Sigmoid colon (tissue), 7 donors: ENCODE data around the gene CDH23. TPM values are rescaled to one million over a fixed set of nuclear protein-coding genes. Genes with fewer than 3 reads are reported as not detected.

Source experiments
- DNase-seq: peaks from one replicate; pipeline ENCODE4 v3.0.0-alpha.2; 2019
- H3K27ac ChIP-seq, 4 donors: fragments of 200-600 bp; sonication (generic); one replicate each; pipeline ENCODE4 v1.5.1; 2016 to 2019; ENCODE audit warnings: mild to moderate bottlenecking in 1 of 4
- H3K27me3 ChIP-seq, 3 donors: fragments of 200-600 bp; sonication (generic); one replicate each; pipeline ENCODE4 v1.5.1; 2019; ENCODE audit warnings: mild to moderate bottlenecking in 1 of 3
- H3K36me3 ChIP-seq, 4 donors: fragments of 200-600 bp; sonication (generic); one replicate each; pipeline ENCODE4 v1.5.1; 2016 to 2019
- H3K4me1 ChIP-seq, 4 donors: fragments of 200-600 bp; sonication (generic); one replicate each; pipeline ENCODE4 v1.5.1; 2017 to 2019
- H3K4me3 ChIP-seq, 4 donors: fragments of 200-600 bp; sonication (generic); one replicate each; pipeline ENCODE4 v1.5.1; 2017 to 2019; ENCODE audit warnings: mild to moderate bottlenecking in 2 of 4, moderate library complexity in 1 of 4
- H3K9me3 ChIP-seq, 4 donors: fragments of 200-600 bp in 3 of 4; sonication (generic) in 3 of 4; one replicate each; pipeline versions ENCODE4 v1.5.1 to v1.6.1; 2013 to 2019
- CTCF ChIP-seq, 4 experiments: fragments of 450-650 bp in 3 of 4; fragments of 200-600 bp in 1 of 4; IDR thresholded peaks; one replicate each; pipeline ENCODE4 v1.5.1; 2016 to 2019; ENCODE audit warnings: antibody characterized with exemption in 4 of 4, mild to moderate bottlenecking in 3 of 4, moderate library complexity in 2 of 4
- EP300 ChIP-seq, 4 donors: sonication (generic); formaldehyde crosslinking; IDR thresholded peaks; one replicate each; pipeline ENCODE4 v1.6.1; 2017; ENCODE audit warnings: antibody characterized with exemption in 4 of 4
- POLR2A ChIP-seq, 2 donors: fragments of 450-650 bp; IDR thresholded peaks; one replicate each; pipeline ENCODE4 v1.6.1; 2016; ENCODE audit warnings: antibody characterized with exemption in 2 of 2, mild to moderate bottlenecking in 2 of 2, moderate library complexity in 2 of 2
- POLR2AphosphoS5 ChIP-seq, 4 donors: sonication (generic); formaldehyde crosslinking; IDR thresholded peaks; one replicate each; pipeline ENCODE4 v1.6.1; 2017; ENCODE audit warnings: antibody characterized with exemption in 4 of 4
- WGBS, 2 donors: extraction: QIAGEN DNeasy Blood & Tissue Kit; methylation state at CpG; one replicate each; pipeline ENCODE4 v1.1.7; 2013; 5-methylcytosine and 5-hydroxymethylcytosine counted together
- intact Hi-C: fragments of 100-400 bp; cut with DNase I; formaldehyde crosslinking; loops from one replicate; pipeline ENCODE4 v1.15.1; 2023
- polyA plus RNA-seq, 3 donors: library from polyadenylated mRNA; stranded (reverse); fragments of 200-250 nt; gene quantifications; one replicate each; pipeline ENCODE4 v1.2.3, GENCODE V29; 2013
- total RNA-seq, 4 donors: library from RNA; depleted of rRNA; stranded (reverse); fragments of >200 nt; gene quantifications; one replicate each; pipeline ENCODE4 v1.1.0, GENCODE V29; 2016
- donor health status: healthy with polysubstance abuse.
- donor health status: Bipolar disorder and iron deficiency.
- donor health status: healthy.

Gene CDH23
- total and polyA plus RNA-seq, 7 donors: 1.5 to 7.2 (median 3.0) TPM

GRCh38 chr10:71833451-71834342 lies 437.0 kb downstream of the CDH23 start:
- DNase-seq: no peak
- intact Hi-C loops: loop anchor here (10.0 kb wide), 1 partner anchor 51 kb away; no protein-coding TSS in a partner anchor
- Histone ChIP-seq H3K4me1 (peaks cover 0 to 59% (median 43%) of the 10 kb centered on the region in 4 donors), H3K4me3 (no peak overlapping the region), H3K36me3 (peaks cover 23 to 46% (median 36%) of the 10 kb centered on the region in 4 donors), H3K27me3 (no peaks in the 10 kb centered on the region), H3K27ac (no peak overlapping the region), H3K9me3 (no peaks in the 10 kb centered on the region)
- 94% methylated on average over 8 of the region's 8 CpGs for WGBS, 2 donors
- TF ChIP-seq CTCF (IDR thresholded peaks at IDR 0.05) (no peak), POLR2A (IDR thresholded peaks at IDR 0.05) (no peak), POLR2AphosphoS5 (IDR thresholded peaks at IDR 0.05) (no peak), EP300 (IDR thresholded peaks at IDR 0.05) (no peak)

GRCh38 chr10:71834343-71834674 lies 437.6 kb downstream of the CDH23 start:
- H3K4me3 ChIP-seq: no peak overlapping the region
- H3K36me3 ChIP-seq: peaks cover 23 to 40% (median 30%) of the 10 kb centered on the region in 4 donors
- intact Hi-C loops: loop anchor here (10.0 kb wide), 1 partner anchor 50 kb away; no protein-coding TSS in a partner anchor
- no peak for DNase-seq
- H3K27me3 ChIP-seq: no peaks in the 10 kb centered on the region
- WGBS, 2 donors: 94 to 95% methylated on average over 14 of the region's 14 CpGs
- peaks cover 0 to 65% (median 49%) of the 10 kb centered on the region in 4 donors for H3K4me1 ChIP-seq
- no peak overlapping the region for H3K27ac ChIP-seq
- no peaks in the 10 kb centered on the region for H3K9me3 ChIP-seq
- TF ChIP-seq CTCF (IDR thresholded peaks at IDR 0.05): no peak
- no peak for TF ChIP-seq POLR2AphosphoS5 (IDR thresholded peaks at IDR 0.05)
- no peak for TF ChIP-seq EP300 (IDR thresholded peaks at IDR 0.05)
- TF ChIP-seq POLR2A (IDR thresholded peaks at IDR 0.05): no peak

- Histone ChIP-seq H3K4me1 (peaks cover 0 to 82% (median 65%) of the 10 kb centered on the region in 4 donors), H3K36me3 (peaks cover 9 to 24% (median 16%) of the 10 kb centered on the region in 4 donors), H3K27me3 (no peaks in the 10 kb centered on the region), H3K27ac (peak overlapping the region; percentile 60 to 73 (median 70)), H3K4me3 (no peak overlapping the region), H3K9me3 (no peaks in the 10 kb centered on the region)
- TF ChIP-seq CTCF (IDR thresholded peaks at IDR 0.05): peak in 1 of 4 experiments; percentile 5
- no peak for TF ChIP-seq EP300 (IDR thresholded peaks at IDR 0.05)
- TF ChIP-seq POLR2AphosphoS5 (IDR thresholded peaks at IDR 0.05): peak in 3 of 4 donors; percentile 9 to 11 (median 9)
- no peak for TF ChIP-seq POLR2A (IDR thresholded peaks at IDR 0.05)
- intact Hi-C loops: loop anchor here (10.0 kb wide), 1 partner anchor 49 kb away; no protein-coding TSS in a partner anchor
- peak; percentile 87 for DNase-seq
- 64 to 83% methylated on average over 11 of the region's 11 CpGs for WGBS, 2 donors
Measured at GRCh38 chr10:71835671-71836595, 439.2 kb downstream of the CDH23 start.

- intact Hi-C loops: loop anchor here (10.0 kb wide), 1 partner anchor 48 kb away; no protein-coding TSS in a partner anchor
- Histone ChIP-seq H3K27me3 (no peaks in the 10 kb centered on the region), H3K27ac (peak overlapping the region; percentile 60 to 73 (median 70)), H3K4me3 (no peak overlapping the region), H3K9me3 (no peaks in the 10 kb centered on the region), H3K4me1 (peaks cover 0 to 86% (median 72%) of the 10 kb centered on the region in 4 donors), H3K36me3 (peaks cover 2 to 17% (median 10%) of the 10 kb centered on the region in 4 donors)
- 75 to 83% methylated on average over 4 of the region's 4 CpGs for WGBS, 2 donors
- DNase-seq: no peak
- TF ChIP-seq CTCF (IDR thresholded peaks at IDR 0.05) (no peak), EP300 (IDR thresholded peaks at IDR 0.05) (no peak), POLR2AphosphoS5 (IDR thresholded peaks at IDR 0.05) (no peak), POLR2A (IDR thresholded peaks at IDR 0.05) (no peak)
Measured at GRCh38 chr10:71836596-71836974, 439.9 kb downstream of the CDH23 start.
